ENCODE measurements around the gene TSHZ2.

GRCh38 chr20:53337390-53338101, 365.4 kb downstream of the TSHZ2 start:
- TF ChIP-seq EGR1 (IDR thresholded peaks at IDR 0.05) (no peak), EP300 (IDR thresholded peaks at IDR 0.05; ENCODE audit: borderline replicate concordance) (no peak), CREB1 (IDR thresholded peaks at IDR 0.05; ENCODE audit: low read depth) (no peak), TCF12 (IDR thresholded peaks at IDR 0.05; ENCODE audit: low read depth) (no peak), TEAD4 (IDR thresholded peaks at IDR 0.05) (no peak), YY1 (IDR thresholded peaks at IDR 0.05; ENCODE audit: low read depth) (no peak), TAF1 (IDR thresholded peaks at IDR 0.05; ENCODE audit: low read depth) (no peak)

Data from Ishikawa (cell line).